C4-2B (cell line): ENCODE measurements around the gene PLEKHO1.

Source experiments
- H3K27ac ChIP-seq: fragments of 450-650 bp; 2 replicates; pipeline ENCODE4 v1.5.1; 2017
- ZFX ChIP-seq: fragments of 450-650 bp; IDR thresholded peaks from 2 replicates; pipeline ENCODE4 v1.6.1; 2017
- TF ChIP-seq, protein P1 (sequence below): fragments of 450-650 bp; conservative IDR thresholded peaks from 2 replicates; pipeline ENCODE4 v1.5.1; 2017; ENCODE audit warnings: mild to moderate bottlenecking

PLEKHO1 gene

GRCh38 chr1:150150133-150151021, 661 bp downstream of the PLEKHO1 start:
- peak overlapping the region; percentile 20; the same call in 1 of the 2 replicates for H3K27ac ChIP-seq
- TF ChIP-seq, protein P1, sequence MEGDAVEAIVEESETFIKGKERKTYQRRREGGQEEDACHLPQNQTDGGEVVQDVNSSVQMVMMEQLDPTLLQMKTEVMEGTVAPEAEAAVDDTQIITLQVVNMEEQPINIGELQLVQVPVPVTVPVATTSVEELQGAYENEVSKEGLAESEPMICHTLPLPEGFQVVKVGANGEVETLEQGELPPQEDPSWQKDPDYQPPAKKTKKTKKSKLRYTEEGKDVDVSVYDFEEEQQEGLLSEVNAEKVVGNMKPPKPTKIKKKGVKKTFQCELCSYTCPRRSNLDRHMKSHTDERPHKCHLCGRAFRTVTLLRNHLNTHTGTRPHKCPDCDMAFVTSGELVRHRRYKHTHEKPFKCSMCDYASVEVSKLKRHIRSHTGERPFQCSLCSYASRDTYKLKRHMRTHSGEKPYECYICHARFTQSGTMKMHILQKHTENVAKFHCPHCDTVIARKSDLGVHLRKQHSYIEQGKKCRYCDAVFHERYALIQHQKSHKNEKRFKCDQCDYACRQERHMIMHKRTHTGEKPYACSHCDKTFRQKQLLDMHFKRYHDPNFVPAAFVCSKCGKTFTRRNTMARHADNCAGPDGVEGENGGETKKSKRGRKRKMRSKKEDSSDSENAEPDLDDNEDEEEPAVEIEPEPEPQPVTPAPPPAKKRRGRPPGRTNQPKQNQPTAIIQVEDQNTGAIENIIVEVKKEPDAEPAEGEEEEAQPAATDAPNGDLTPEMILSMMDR: no peak
- TF ChIP-seq ZFX: no peak

- TF ChIP-seq ZFX: no peak
- TF ChIP-seq, protein P1: no peak
- no peak overlapping the region for H3K27ac ChIP-seq
Measured at GRCh38 chr1:150151291-150152181, 1.8 kb downstream of the PLEKHO1 start.

GRCh38 chr1:150152182-150152536, 2.4 kb downstream of the PLEKHO1 start:
- TF ChIP-seq ZFX: no peak
- TF ChIP-seq, protein P1: no peak
- no peak overlapping the region for H3K27ac ChIP-seq

DNA sequence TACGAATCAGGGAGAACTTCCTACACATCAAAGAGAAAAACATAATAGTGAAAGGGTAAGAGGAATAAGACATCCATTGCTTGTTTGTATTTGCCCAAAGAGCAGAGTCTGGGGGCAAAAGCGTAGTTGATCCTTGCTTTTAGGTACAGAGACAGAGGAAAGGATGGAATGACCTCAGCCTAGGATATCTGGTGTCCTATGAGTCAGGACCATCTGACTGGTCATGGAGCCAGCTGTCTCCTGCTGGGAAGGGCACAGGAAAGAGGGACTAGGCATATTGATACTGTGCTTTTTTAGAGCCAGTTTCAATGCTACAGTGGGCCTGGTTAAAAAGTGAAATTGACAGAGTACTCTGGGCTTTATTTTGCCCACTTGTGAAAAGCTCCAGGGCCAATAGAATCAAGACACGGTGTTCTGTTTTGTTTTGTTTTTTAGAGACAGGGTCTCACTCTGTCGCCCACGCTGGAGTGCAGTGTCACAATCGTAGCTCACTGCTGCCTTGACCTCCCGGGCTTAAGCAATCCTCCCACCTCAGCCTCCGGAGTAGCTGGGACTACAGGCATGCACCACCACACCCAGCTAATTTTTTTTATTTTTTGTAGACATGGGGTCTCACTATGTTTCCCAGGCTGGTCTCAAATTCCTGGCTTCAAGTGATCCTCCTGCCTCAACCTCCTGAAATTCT, 3.2 kb downstream of the PLEKHO1 start:
- no peak overlapping the region for H3K27ac ChIP-seq
- TF ChIP-seq ZFX: no peak
- TF ChIP-seq, protein P1: no peak

DNA sequence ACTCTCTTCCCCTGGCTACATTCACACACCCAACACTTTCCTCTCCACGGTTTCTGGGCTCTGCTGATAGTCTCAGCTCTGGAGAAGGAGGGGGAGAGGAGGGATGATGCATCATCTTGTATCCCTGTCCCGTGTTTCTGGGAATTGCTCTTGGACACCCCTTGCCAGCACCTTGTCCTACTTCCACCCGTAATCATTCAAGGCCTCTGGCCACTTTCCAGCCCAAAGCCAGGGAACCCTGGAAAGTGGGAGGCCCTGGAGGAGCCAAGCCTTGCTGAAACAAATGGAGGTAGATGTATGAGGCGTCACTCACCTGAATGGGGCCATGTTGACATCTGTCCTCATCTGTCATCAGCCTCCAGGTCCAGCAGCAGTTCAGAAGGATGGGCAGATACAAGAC, 4.4 kb downstream of the PLEKHO1 start:
- H3K27ac ChIP-seq: no peak overlapping the region

DNA sequence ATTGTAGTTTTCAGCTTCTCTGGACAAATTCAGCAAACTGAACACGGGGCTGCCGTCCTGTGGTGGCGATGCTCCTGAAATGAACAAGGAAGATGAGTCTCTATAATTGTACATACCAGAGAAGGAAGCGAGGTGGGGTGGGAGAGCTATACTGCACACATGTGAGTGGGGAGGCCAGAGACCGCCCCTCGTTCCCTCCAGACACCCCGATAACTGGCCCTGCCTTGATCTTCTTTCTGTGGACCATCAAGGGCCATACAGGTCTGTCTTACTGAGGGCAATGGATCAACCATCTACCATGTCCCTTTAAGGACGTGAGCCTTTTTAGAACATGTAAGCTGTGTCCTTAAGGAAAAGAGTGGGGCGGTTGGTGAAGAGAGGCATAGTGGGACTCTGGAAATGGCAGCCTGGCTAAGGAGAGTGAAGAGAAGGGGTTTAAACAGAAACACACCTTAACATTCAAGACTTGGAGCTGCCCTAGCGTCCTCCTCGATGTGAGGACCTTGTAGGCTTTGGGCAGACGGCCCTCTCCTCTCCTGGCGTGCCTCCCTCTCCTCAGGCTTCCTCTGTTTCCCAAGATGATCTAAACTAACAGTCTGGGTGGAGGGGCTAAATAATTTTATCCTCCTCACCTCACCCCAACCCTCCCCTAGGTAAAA, 5.8 kb downstream of the PLEKHO1 start:
- TF ChIP-seq ZFX: no peak
- no peak overlapping the region for H3K27ac ChIP-seq

More for the DNA sequence above, 4.4 kb downstream of the PLEKHO1 start:
- TF ChIP-seq, protein P1: no peak
- no peak for TF ChIP-seq ZFX

- no peak for TF ChIP-seq ZFX
- TF ChIP-seq, protein P1: no peak
- H3K27ac ChIP-seq: no peak overlapping the region
Measured at GRCh38 chr1:150156868-150157603, 7.3 kb downstream of the PLEKHO1 start.
